NCI-H446 (cell line): ENCODE data around the gene MT4.

ENCODE experiments used
- DNase-seq, 2 experiments: peaks; one replicate each; lab custom pipeline; 2025; lab: John Stamatoyannopoulos, UW

Gene MT4

GRCh38 chr16:56564793-56565477 is at the start of gene MT4:
Gene MT4, plus strand, starts transcription at chr16:56565073. Its CDS starts 56 bp downstream, at chr16:56565129.
- no peak for DNase-seq

DNA sequence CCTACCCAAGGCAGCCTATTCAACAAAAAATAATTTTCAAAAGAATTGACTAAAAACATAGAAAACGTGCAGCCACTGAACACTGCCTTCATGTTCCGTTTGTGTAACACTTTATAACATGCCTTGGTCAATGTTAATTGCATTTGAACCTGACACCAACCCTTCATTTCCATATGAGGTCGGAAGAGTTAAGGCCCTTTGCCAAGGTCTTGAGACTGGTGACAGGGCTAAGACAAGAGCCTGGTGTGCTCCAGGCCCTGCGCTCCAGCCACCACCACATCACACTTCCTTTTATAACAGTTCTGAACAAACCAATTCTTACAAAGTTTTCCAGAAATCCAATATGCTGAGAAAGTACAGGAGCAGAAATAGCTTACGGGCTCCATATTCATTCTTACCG is 49.2 kb upstream of the MT4 start:
- no peak for DNase-seq

- no peak for DNase-seq
Measured at GRCh38 chr16:56517206-56517605, 47.7 kb upstream of the MT4 start.

DNA sequence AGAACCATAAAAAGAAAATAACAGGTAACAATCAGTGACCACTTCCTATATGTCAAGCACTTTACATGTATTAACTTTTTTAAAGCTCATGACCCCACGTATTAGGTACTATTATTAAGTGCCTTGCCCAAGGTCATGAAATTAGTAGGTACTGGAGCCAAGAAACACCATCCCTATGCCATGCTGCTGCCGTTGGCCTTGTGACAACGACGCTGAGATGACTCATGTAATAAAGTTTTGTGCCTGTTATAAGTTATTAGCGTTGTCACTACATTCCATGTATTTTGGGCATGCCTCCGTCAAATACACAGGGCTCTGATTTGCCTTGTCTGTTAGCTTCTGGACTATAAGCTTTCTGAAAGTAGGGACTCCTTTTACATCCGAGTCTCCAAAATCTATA is 46.4 kb upstream of the MT4 start:
- no peak for DNase-seq

DNA sequence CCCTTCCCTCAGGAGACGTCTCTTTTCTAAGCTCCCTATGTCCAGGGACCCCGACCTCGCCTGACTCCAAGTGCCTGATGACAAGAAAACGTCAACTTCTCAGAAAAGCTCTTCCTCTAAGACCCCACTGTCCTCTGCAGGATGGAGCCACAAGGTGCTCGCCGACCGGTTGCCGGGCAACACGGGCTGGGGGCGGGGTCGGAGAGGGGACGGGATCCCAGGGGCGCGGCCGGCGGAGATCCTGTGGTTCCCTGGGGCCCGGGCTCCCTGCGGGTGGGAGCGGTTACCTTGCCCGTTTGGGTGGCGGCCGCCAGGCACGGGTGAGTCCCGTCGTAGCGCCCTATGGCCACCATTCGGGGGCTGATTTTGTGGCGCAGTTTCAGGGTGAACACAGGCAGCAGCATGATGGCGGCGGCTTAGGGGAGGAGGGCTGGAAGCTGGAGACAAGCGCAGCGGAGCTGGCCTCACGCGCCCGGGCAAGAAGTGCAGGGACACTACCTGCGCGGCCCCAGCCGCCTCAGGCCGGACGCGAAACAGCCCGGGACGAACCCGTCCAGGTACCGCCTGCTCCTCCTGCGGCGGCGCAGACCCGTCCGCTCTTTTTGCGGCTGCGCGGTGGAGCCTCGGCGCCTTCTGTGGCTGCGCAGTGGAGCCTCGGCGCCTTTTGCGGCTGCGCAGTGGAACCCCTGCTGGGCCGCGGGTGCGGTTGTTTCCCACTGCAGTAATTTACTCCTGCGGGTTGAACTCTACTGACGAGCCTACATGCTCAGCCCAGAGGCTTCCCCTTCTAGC is 45.2 kb upstream of the MT4 start, which contains the start of gene BBS2:
TSS of gene BBS2 (minus strand) at position 566 of the 792 bp plus-strand sequence. CDS start at position 404, 162 bp downstream.
- peak; percentile 5 to 71 for DNase-seq

- DNase-seq, result no peak
Measured at GRCh38 chr16:56520251-56520577, 44.7 kb upstream of the MT4 start.

GRCh38 chr16:56525236-56525635 is 39.6 kb upstream of the MT4 start:
- DNase-seq, result no peak

DNA sequence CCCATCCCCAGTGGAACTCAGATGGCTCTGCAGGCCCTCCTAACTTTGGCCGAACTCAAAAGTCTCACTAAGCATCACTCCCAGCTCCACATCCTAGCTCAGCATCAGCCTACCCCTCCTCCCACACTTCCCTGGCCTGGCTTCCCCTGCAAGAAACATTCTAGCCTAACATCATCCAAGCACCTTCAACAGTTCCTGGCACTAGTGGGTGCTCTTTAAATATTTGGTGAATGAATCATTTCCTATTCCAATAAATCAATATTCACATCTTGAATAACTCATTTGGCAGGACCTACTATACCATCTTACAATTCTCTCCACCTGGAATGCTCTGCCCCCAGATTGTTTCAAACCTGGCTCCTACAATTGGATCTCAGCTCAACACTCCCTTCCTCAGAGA is 34.0 kb upstream of the MT4 start:
- no peak for DNase-seq

GRCh38 chr16:56532714-56533113 is 32.2 kb upstream of the MT4 start:
- no peak for DNase-seq

- no peak for DNase-seq
Measured at GRCh38 chr16:56534847-56535383, 30.0 kb upstream of the MT4 start.

- no peak for DNase-seq
Measured at GRCh38 chr16:56538331-56538730, 26.5 kb upstream of the MT4 start.

- peak; percentile 7 to 60 for DNase-seq
Measured at GRCh38 chr16:56539656-56540055, 25.2 kb upstream of the MT4 start.

- no peak for DNase-seq
Measured at GRCh38 chr16:56542039-56542438, 22.8 kb upstream of the MT4 start.

DNA sequence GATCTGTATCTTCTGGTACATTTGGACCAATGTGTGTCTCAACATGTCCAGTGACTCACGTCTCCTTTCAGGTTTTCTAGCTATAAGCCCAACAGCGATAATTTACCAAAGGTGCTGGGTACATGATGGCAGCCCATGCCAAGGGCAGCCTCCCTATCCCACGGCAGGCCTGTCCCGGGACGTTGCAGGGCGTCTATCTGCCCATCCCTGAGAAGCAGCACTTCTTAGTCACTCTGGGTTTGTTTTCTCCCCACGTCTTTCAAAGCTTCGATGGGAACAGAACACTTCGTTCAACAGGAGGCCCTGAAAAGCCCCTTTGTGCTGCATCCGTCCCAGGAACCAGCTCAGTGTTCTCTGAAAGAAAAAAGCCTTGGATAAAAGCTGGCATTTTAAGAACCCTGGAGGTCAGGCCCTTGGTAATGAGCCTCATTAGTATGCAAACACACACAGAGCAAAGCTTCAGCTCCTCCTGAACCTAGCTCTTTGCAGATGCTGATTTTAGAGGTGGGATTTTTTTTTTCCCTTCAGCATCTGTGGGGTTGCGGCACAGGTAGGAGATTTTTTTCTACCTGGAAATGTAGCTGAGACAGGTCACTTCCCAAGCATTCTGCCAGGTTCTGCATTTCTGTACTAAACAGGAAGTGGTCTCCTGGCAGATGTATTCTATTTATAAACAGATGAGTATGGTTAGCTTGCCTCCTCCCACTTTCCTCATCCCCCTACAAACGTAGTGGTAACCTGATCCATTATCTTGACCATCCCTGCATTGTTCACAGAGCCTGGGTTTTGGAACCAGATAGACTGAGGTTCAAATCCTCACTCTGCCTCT is 17.5 kb upstream of the MT4 start:
- DNase-seq, result no peak

DNA sequence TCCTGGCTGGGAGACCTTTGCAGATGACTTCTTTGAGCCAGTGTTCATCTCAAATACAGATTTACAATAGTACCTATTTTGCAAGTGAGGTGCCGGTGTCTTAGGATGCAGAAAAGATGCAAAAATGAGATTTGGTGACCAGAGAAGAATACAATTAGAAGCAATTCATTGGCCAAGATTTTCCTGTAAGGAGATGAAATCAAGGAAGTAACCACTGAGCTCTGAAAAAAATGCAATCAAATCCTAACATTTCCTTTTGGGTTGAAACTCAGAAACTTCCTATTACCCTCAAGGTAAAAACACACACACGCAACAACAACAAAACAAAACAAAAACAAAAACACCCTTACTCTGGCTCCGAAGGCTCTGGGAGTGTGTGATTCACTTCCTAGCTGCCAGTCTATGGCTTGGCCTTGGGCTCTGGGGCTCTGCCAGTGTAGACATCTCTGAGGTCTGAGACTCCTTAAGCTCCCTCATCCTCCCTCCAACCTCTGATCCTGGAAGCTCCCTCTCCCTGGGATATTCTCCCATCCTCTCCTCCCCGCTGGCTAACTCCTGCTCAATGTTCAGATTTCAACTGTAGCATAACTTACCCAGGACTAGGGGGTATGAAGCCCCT is 16.8 kb upstream of the MT4 start:
- no peak for DNase-seq

- DNase-seq, result no peak
Measured at GRCh38 chr16:56549161-56549560, 15.7 kb upstream of the MT4 start.

GRCh38 chr16:56549744-56550385 is 15.0 kb upstream of the MT4 start:
- DNase-seq, result no peak

DNA sequence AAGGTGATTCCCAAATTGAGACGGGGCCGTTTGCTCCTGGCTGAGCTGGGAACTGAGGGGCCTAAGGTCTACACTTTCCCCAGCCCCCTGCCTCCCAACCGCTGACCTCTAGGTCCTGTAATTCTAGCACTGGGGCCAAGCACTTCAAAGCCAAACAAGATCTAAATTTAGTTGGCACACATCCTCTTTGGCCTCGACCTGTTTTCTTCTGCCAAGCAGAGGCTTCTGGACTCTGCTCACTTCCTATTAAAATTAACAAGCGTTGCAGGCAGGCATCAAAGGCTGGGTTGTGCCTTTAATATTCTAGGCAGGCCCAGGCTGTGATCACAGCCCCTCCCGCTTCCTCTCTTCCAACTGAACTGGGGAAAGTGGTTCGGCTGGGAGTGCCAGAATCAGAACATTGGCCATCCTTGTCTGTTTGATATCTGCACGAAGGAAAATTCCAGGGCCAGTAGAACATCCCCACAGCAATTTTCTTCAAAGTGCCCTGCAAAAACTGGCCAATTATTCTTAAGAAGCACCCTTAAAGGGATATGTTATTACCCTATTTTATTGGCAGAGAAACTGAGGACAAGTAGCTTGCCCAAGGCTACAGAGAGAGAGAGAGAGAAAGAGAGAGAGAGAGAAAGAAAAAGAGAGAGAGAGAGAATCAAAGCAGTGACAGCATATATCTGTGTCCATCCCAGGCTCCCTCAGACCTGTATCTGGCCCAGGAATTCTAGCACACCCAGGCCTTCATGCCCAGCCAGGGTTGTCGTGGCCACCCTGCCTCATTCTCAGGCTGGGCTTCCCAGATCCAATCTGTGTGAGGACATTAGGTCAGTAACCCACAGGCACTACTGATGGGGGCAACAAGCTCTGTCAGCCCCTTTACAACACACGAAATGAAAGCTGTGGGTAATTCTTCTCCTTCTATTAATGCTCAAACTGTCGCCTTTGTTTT is 12.8 kb upstream of the MT4 start:
- DNase-seq, result peak in 1 of 2 experiments; percentile 46

- DNase-seq, result no peak
Measured at GRCh38 chr16:56554441-56554840, 10.4 kb upstream of the MT4 start.

DNA sequence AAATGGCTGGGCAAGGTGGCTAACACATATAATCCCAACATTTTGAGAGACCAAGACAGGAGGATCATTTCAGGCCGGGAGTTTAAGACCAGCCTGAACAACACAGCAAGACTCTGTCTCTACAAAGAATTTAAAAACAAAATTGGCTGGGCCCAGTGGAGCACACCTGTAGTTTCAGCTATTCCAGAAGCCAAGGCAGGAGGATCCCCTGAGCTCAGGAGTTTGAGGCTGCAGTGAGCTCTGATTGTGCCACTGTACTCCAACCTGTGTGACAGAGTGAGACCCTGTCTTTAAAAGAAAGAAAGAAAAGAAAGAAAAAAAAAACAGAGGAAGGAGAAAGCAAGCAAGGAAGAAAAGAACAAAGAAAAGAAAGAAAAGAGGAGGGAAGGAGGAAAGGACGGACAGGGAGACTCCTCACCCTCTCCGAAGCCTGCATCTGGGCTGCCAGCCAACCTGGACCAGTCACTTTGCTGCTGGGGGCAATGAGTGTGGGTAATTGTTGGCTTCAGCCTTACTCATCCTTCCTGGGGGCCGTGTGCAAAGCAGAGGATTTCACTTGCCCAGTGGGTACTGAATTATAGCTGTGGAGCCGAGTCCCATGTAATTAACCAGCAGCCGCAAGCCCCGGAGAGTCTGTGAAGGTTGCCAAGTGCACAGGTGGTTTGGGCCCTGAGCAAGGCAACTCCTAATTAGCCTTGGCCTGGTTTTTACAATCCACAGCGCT is 6.7 kb upstream of the MT4 start:
- peak; percentile 87 to 95 for DNase-seq
